ENCODE measurements around the gene ASB2.

The ASB2 gene

GRCh38 chr14:93964820-93965286 is 11.5 kb downstream of the ASB2 start:
- in situ Hi-C loops (cut with HindIII; ENCODE audit: low sequenced_read_pairs) = no loop called here

- in situ Hi-C loops (cut with HindIII; ENCODE audit: low sequenced_read_pairs) = no loop called here
Measured at GRCh38 chr14:93964281-93964680, 12.1 kb downstream of the ASB2 start.

- in situ Hi-C loops (cut with HindIII; ENCODE audit: low sequenced_read_pairs) = no loop called here
Measured at GRCh38 chr14:93963692-93964091, 12.7 kb downstream of the ASB2 start.

- in situ Hi-C loops (cut with HindIII; ENCODE audit: low sequenced_read_pairs) = no loop called here
Measured at GRCh38 chr14:93962701-93963601, 13.4 kb downstream of the ASB2 start.

- in situ Hi-C loops (cut with HindIII; ENCODE audit: low sequenced_read_pairs) = no loop called here
Measured at GRCh38 chr14:93961620-93962019, 14.8 kb downstream of the ASB2 start.

GRCh38 chr14:93960774-93961438 is 15.5 kb downstream of the ASB2 start:
- in situ Hi-C loops (cut with HindIII; ENCODE audit: low sequenced_read_pairs) = no loop called here

- in situ Hi-C loops (cut with HindIII; ENCODE audit: low sequenced_read_pairs) = no loop called here
Measured at GRCh38 chr14:93960108-93960475, 16.3 kb downstream of the ASB2 start.

- in situ Hi-C loops (cut with HindIII; ENCODE audit: low sequenced_read_pairs) = no loop called here
Measured at GRCh38 chr14:93959239-93960107, 16.9 kb downstream of the ASB2 start.

GRCh38 chr14:93958567-93959238 is 17.7 kb downstream of the ASB2 start:
- in situ Hi-C loops (cut with HindIII; ENCODE audit: low sequenced_read_pairs) = no loop called here

GRCh38 chr14:93957751-93958566 is 18.4 kb downstream of the ASB2 start:
- in situ Hi-C loops (cut with HindIII; ENCODE audit: low sequenced_read_pairs) = no loop called here

- in situ Hi-C loops (cut with HindIII; ENCODE audit: low sequenced_read_pairs) = no loop called here
Measured at GRCh38 chr14:93957333-93957710, 19.0 kb downstream of the ASB2 start.

- in situ Hi-C loops (cut with HindIII; ENCODE audit: low sequenced_read_pairs) = no loop called here
Measured at GRCh38 chr14:93956514-93957332, 19.6 kb downstream of the ASB2 start.

GRCh38 chr14:93955850-93956481 is 20.4 kb downstream of the ASB2 start:
- in situ Hi-C loops (cut with HindIII; ENCODE audit: low sequenced_read_pairs) = no loop called here

- in situ Hi-C loops (cut with HindIII; ENCODE audit: low sequenced_read_pairs) = no loop called here
Measured at GRCh38 chr14:93954900-93955849, 21.2 kb downstream of the ASB2 start.

GRCh38 chr14:93954516-93954830 is 21.9 kb downstream of the ASB2 start:
- in situ Hi-C loops (cut with HindIII; ENCODE audit: low sequenced_read_pairs) = no loop called here

- in situ Hi-C loops (cut with HindIII; ENCODE audit: low sequenced_read_pairs) = no loop called here
Measured at GRCh38 chr14:93953739-93954515, 22.4 kb downstream of the ASB2 start.

GRCh38 chr14:93953263-93953662 is 23.1 kb downstream of the ASB2 start:
- in situ Hi-C loops (cut with HindIII; ENCODE audit: low sequenced_read_pairs) = no loop called here

All from DLD1 (cell line).